HG02981 (cell line): Measurements from ENCODE around the gene USH2A.
"Not testable (repeated sequence)": the region's sequence is repeated elsewhere in the genome, so short reads cannot be mapped to it uniquely, and the experiment has no call there.

Source experiments
- ATAC-seq: cut with Tn5 transposase; IDR thresholded peaks from one replicate; pipeline ENCODE4 v1.9.1; 2021; ENCODE audit warnings: mild to moderate bottlenecking, moderate library complexity; ENCODE audit not compliant: unreplicated experiment

Gene USH2A

DNA sequence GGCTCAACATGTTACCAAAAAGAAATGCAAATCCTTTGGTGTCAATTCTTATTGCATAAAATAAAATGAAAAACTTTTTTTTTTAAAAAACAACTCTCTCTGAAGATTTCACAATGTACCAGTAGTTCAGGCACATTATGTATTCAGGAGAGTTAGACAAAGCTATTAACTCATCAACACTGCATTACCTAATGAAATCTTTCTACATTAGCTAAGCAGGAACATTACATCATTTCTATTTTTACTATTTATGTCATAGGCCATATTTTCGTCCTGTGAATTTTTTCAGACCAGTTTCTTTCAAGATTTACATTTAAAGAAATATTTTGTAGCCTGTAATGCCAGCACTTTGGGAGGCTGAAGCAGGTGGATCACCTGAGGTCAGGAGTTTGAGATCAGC is 366.2 kb downstream of the USH2A start:
- ATAC-seq = no peak

DNA sequence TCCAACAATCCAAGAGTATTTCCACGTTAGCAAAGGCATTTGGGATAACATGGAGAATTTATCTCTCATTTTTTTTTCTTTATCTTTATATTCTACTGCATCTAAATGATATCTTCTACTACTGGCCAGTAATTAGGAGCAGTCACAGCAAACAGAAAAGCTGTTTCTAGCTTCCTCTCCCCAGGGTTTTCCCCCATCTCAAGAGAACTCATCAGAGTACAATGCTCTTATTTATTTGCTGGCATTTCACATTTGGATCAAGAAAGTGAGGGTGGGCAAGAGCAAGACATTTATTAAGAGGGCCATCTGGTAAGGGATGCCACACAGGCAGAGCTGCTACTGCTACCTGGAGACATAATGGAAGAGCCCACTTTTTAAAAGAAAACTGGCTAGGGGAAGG is 368.2 kb downstream of the USH2A start:
- ATAC-seq = no peak

DNA sequence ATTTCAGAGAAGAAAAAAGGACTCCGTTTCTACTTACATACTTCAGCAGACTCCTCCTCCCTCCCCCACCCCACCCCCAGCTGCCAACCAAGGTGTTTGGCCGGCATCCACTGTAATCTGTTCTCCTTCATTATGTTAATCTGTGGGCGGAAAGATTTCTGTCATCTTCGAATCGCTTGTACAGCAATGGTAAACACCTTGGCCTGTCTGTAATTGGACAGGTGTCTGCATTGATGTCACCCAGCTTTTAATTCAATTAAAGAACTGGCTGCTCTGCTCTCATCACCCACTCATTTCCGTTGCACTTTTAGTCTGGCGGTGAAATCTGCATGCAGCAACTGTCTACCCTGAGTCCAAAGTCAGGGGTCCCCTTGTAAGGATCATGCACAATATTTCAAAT is 368.6 kb downstream of the USH2A start:
- no peak for ATAC-seq

DNA sequence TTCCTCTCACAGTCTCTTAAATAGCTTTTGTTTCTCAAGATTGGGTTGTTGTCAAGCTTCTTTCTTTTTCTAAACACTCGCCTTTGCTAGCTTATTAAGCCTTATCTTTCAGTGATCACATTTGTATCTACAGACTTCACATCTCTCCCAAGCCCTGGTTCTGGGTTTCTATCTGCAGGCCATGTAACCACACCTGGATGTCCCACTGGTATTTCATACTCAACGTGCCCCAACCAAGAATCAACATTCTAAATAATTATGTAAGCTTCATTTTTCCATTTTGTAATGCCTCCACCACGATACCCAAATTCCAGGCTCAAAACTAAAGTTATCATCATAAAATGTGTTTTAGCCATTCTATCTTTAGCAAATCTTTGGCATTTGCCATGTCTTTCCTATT is 372.2 kb downstream of the USH2A start:
- no peak for ATAC-seq

DNA sequence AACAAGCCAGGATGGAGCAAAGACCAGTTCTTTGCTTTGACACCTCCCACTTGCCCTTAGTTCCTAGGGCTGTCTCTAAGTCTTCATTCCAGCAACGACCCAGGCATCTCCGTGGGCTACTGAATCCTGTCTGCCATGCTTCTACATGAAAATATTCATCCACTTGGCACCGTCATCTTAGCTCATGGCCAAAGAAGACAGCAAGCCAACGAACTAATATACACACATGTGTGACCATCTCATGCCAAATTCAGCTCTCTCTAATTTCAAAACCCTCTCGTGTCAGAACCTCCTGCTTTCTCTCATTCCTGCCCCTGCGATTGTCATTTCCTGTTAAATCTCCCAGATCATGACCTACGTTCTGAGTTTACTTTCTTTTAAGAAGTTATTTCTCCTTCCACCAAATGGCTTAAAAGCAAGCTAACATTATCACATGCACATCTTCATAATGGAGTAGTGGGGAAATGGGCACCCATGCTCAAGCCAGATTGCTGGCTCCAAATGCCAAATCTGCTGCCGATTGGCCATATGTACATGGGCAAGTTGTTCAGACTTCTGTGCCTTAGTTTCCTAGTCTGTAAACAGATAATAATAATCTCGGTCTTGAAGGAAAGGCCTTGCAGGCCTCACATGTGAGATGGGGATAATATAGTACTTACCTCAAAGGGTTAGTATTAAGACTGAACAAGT is 373.4 kb downstream of the USH2A start:
- no peak for ATAC-seq

DNA sequence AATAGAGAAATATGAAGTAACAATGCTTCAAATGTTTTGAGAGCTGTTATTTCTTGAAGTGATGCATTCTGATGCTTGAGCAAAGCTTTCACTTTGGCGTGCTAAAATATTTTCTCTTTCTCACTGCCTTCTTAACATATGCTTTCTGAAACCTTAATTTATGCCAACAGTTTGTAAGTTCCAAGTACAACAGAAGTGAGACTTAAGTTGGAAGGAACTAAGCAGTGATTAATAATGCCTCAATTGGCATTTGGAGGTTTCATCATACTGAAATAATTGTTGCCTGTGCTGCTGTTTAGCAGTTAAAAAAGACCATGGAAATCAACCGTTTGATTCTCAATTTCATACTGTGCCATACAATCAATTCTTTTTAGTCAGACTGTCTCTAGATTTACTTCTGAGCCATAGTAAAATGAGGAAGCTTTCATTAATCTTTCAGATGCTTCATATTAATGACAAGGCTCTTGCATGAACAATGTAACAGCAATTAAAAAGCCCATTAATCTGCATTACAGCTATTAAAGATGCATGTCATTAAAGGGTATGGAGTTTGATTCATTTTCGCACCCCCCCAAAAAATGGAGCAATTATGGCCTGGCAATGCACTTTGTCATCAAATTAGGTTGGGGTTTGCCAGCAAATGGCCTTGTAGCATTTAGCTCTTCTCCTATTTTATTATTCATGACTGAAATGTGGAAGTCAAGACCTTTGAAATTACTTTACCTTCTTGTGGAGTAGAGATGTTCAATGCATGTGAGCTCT is 375.3 kb downstream of the USH2A start:
- no peak for ATAC-seq

DNA sequence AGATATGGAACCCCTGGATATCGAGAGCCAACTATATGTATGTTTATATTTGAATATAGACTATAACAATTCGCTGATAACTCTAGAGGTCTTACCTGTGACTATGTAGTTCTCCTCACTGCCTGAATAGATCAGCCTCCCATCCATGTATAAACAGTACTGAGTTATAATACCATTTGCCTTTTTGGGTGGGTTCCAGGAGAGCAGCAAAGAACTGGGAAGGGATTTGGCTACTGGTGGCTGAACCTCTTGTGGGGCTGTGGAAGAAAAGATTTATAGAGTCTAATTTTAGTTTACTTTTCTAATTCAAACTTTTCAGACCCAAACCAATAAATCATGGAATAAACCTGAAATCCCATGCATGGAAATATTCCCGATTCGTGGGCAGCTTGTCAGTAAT is 376.9 kb downstream of the USH2A start:
- no peak for ATAC-seq

DNA sequence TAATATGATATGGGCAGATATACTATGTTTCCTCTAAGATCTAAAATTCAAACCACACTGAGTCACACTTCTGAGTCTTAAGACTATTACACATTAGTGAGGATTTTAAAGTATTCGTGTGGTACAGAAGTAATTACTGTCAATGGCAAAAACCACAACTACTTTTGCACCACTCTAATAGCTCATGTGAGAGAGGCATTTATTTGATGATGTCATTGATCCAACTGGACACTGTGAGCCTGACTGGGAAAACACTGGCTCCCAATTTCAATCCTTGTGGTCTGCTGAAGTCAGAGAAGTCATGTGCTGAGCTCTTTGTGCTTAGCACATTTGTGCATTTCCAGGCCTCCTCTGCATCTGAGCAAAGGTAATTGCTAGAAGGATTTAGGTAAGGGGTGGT is 377.8 kb downstream of the USH2A start:
- no peak for ATAC-seq

DNA sequence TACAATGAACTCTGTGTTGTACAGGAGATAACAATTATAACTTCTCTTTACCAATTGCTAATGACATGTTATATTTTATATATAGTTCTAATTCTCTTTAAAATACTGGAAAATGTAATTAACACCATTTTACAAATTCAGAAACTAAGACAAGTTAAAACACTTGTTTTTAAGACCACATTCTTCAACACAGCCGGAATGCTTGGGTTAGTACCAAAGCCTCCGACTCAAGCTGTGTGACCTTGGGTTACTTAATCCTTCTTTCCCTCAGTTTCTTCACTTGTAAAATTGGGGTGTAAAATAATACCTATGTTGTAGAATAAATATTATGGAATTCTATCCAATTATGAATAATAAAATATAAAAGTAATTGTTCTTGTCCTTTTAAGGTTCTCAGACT is 378.7 kb downstream of the USH2A start:
- ATAC-seq = no peak

DNA sequence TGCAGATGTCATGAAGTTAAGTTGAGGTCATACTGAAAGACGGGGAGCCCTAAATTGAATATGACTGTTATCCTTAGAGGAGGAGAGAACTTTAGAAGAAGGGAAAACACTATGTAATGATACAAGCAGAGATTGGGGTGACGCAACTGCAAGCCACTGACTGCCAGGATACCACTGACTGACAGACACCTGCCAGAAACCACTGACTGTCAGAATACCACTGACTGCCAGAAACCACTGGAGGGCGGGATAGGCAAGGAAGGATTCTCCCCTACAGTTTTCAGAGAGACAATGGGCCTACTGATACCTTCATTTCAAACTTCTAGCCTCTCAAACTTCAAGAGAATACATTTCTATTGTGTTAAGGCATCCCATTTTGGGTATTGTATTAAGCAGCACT is 388.7 kb downstream of the USH2A start:
- no peak for ATAC-seq

DNA sequence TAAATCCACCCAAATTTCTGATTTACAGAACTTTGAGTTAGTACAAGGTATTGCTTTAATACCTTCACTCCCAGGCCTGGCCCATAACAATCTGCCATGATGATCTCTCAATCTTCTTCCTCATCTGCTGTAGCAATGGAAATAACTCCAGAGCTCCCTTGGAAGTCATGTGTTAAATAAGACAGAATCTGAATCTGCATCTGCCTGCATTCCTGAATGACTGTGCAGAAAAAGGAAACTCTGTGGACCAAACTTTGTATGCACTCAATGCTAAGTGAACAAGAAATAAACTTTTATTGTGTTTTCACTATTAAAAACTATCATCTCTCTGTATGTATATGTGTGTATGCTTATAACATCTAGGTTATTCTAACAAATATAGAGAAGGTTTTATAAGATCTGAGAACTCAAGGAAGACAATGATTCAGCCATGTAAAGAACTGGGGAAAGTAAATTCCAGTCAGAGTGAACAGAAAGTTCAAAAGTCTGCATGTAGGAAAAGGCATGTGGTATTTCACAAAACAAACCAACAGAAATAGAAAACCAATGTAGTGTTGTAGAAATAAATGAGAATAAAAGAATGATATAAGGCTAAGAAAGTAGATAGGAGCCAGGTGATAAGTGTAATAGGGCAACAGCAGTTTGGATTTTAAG is 390.2 kb downstream of the USH2A start:
- ATAC-seq = no peak

DNA sequence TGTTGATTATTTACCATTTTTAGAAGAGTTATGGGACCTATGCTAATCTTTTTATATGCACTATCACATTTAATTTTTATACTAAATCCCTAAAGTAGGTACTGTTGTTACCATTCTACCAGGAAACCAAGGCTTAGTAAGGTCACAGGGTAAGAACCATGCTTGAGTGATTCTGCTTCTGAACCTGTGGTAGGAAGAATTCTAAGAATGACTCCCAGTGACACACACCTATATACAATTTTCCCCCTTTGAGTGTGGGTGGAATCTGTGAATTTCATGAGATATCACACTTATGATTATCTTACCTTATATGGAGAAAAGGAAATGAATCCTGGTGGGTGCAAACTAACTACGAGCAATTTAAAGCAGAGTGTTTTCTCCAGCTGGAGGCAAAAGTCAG is 391.0 kb downstream of the USH2A start:
- ATAC-seq = no peak

DNA sequence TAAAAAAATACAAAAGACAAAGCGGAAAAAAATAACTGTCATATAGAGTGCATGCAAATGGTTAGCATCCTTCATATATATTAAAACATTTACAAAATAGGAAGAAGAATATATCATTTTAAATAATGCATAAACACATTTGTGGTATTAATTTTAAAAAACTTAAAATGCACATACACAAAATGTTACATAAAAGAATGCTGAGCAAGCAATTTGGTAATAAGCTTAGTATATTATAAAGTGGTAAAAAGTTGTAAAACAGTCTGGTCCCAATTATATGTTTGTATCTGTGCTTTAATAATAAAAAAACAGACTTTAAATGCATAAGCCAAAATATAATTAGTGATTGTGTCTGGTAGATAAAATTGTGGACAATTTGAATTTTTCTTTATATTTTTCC is 394.6 kb downstream of the USH2A start:
- ATAC-seq = no peak

DNA sequence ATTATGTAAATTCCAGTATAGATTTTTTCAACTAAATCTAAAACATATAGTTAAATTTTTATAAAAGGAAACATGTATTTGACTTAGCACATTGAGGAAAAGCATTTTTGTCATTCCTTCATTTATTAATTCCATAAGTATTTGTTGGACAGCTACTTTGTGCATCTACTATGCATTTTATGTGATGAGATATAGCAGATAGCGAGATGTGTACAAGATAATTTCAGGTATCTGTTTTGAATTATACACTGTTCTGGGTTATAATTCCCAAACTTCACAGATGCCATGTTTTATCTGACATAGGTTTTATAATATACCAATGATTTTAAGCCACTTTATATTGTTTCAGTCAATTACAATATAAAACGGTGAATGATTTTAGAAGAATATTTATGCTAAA is 398.7 kb downstream of the USH2A start:
- no peak for ATAC-seq

DNA sequence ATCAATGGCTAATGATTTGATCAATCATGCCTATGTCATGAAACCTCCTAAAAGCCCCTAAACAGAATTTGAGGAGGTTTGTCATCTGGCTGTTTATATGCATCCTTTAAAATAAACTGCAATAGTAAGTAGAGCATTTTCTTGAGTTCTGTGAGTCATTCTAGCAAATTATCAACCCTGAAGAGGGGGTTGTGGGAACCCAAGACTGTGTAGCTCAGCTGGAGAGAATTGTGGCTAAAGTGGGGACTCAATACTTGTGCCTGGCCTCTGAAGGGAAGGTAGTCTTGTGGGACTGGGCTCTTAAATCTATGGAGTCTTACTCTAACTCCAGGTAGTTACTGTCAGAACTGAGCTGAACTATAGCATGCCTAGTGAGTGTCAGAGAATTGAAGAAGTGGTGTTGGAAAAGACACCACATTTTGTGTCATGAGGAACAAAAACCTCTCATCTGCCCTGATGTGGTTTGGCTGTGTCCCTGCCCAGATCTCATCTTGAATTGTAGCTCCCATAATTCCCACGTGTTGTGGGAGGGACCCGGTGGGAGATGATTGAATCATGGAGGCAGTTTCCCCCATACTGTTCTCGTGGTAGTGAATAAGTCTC is 402.4 kb downstream of the USH2A start:
- ATAC-seq = peak; percentile 52

DNA sequence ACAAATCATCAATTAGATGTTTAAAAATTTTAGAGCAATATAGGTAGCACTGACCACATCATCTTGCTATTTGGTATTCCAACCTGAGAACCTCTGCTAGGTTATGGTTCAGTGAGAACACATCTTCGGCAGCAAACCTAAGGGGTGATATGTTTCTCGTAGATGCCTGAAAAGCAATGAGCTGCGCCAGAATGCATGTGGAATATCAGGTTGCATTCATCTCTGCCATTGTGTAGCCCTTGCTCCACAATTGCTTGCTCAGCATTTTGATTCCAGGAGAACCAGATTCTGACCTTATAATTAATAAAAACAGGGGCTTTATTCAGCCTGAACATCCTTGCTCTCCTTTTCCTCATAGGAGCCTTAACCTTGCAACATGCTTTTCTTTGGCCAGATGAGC is 408.1 kb downstream of the USH2A start:
- ATAC-seq = no peak

DNA sequence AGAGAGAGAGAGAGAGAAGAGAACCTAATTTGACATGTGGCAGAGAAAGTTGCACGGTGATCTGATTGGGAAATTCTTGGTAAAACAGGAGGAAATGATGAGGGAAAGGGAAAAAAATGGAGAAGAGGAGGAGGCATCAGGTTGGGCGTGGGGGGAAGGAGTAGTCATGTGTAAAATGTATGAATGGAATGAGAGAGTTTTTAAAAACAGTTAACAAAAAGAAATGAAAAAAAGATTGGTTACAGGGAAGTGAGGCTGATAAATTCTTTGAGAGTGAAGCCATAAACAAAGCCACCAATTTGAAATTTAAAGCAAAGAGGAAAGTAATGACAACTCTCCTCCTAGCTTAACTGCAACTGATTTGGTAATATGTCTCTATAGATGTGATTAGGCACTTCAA is 409.2 kb downstream of the USH2A start:
- ATAC-seq = no peak

DNA sequence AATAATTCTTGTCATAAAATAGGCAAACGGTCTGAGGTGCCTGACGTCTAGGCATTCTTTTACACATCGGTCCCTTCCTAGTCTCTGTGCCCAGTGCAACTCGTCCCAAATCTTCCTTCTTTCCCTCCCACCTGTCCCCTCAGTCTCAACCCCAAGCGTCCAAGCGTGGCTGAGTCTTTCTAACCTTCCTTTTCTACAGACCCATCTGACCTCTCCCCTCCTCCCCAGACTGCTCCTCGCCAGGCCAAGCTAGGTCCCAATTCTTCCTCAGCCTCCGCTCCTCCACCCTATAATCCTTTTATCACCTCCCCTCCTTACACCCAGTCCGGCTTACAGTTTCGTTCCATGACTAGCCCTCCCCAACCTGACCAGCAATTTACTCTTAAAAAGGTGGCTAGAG is 413.8 kb downstream of the USH2A start:
- ATAC-seq = not testable (repeated sequence)

DNA sequence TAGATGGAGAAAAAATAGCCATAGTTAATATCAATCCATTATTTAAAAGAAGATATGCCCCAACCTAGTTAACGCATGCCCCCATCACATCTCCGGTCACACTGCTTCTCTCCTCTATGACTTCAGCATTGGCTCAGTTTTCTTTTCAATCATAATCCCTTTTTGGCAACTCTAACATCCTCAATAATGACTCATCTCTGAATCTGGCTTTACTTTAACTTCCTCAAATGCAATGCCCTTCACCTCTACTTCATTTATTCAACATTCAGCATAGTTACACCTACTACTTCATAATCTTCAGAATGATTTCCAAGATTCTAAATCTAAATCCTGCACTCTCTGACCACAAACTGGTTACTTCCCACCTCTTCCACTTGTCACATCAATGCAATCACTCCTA is 417.3 kb downstream of the USH2A start:
- ATAC-seq = peak; percentile 96

DNA sequence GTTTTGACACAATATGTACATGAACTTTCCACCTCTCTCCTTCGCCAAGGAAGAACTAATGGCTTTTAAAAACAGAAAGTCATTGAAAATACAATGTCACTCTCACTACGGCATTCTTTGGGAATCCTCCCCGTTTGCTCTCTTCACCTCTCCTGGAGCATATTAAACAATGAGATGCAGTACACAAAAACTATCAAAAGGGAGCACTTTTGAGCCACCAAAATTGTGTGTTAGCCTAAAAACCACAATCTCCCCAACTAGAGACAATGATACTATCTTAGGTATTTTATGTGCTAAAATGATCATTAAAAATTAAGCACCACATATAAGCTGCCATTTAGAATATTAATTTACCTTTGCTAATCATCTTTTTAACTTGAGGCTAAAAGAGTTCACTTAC is 430.6 kb downstream of the USH2A start:
- ATAC-seq = peak; percentile 55

DNA sequence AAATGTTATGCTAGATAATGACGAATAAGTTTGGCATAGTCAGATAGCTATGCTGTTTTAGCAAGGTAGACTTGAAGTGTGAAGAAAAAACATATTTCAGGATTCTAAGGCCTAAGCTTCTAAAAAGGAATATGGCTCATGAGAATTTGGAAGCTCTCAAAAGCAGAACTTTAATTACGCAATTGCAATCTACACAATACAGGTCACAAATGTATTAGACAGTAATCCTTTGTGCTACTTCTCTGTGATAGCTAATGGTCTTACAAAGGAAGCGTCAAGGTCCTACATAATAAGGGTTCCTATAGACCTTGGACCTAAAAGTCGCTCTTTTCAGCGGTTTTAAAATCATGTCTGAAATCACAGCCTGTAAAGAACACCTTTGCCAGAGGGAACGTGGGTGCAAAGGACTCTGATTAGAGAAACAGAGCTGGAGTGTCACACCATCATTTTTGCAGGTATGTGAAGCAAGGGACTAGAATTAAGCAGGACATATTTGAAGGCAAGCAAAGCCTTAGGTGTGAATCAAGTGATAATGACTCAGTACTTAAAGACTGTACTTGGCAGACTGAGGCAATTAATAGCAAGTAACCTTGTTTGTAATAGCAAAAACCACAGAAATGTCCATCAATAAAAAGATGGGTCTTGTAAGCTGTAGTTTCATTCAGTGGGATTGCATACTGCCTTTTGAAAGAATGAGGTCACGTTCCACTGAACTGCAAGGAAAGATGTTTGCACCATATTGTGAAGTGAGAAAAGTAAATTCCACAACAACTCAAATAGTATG is 436.0 kb downstream of the USH2A start:
- ATAC-seq = no peak
